Hematopoietic multipotent progenitor cell treated with erythropoietin and hydrocortisone succinate and interleukin-3 and kit ligand, for 15 days (in vitro differentiated cells): ENCODE data around the gene DUSP22.

Experiments
- DNase-seq: peaks from one replicate; pipeline ENCODE4 v3.0.0-alpha.2; 2015; ENCODE audit warnings: low spot score

The DUSP22 gene

DNA sequence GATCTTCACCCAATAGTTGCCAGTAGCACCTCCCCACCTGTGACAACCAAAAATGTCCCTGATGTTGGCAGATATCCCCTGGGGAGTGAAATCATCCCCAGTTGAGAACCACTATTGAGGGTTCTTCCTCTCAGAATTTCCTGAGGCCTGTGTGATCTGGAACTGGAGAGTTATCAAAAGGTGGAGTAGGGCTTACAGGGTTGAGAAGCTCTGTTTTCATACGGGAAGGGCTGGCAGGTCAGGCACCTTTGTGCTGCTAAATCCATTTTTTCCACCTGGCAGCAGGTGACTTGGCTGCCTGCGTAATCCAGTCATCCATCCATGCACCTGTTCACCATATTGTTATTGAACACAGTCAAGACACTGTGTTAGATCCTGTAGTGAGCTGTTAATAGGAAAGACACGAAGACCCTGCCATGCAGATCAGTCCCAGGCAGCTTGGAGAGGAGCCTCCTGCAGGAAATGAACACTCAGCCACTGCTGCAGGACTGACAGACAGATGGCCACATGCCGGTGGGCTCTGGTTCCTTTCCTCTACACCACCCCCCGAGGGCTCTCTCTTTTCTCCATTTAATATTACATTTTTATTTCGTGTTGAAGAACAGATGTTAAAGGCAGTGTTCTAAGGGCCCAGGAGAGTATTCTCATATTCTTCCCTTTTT lies 5.4 kb downstream of the DUSP22 start:
- DNase-seq, result no peak

DNA sequence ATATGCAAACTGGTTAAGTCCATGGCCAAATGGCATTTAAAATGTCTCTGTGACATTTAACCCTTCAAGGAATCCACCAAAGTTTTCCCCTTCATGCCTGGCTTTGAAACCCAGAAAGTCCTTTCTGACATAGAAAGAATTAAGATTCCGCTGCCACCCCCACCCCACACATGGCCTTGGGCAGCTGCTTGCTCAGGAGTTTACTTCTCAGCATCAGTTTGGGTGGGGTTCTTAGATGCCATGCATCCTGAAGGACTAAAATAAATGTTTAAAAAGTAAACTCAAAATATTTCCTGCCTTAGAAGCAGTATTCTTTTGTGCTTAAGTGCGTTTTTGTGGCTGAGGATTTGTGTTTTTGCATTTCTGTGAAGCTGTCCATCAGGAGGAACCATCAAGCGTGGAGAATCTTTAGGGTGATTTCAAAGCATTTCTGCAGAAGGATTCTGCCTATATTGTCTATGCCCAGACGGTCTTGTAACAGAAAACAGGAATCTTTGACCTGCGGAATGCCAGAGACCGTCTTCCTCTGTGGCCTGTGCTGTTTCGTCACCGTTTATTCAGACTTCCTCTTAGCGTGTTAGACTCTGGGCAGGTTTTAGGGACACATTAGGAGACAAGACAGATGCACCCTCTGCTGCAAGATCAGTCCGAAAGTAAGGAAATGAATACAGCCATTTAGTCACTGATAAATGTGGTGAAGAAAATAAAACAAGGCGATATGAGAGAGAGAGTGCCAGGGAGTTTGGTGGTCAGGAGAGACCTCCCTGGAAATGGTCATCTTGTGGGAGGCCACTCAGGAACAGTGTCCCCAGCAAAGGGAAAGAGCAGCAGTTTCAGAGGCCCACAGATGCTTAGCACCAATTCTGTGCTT lies 6.2 kb downstream of the DUSP22 start:
- DNase-seq, result no peak

DNA sequence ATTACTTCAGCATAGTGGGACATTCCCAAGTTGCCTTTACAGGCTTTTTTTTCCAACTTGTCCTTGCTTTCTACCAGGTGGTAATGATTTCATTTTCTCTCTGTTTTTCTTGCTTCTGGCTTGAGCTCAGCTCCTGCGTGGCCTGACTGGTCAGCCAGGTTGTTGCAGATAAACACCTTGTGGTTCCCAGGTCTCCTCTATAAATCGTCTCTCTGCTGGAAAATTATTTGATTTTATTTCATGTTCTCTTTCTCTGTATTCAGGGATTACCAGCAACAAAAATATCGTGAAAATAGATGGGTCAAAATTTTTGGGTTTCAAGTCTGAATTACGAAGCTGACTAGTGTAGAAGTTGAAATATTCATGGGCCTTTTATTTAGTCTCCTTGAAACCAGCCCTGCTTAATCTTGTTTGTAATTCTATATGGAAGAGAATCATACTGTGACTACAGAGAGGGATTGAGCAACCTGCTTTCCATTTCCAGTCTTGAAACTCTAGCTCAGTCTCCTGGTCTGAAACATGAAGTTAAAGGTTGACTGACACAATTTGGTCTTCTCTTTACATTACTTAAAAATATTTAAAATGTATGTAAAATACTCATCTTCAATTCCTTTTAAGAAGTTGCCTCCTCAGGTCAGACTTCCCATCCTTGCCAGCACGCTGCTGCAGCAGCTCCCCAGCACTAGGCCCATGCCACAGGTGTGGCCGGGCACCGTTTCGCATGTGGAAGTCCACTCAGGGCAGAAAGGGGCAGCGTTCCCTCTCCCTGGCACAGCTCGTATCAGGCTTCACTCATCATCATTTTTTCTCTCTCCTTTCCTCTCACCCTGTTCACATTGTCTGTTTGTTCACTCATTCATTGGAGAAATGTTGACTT lies 7.1 kb downstream of the DUSP22 start:
- no peak for DNase-seq

DNA sequence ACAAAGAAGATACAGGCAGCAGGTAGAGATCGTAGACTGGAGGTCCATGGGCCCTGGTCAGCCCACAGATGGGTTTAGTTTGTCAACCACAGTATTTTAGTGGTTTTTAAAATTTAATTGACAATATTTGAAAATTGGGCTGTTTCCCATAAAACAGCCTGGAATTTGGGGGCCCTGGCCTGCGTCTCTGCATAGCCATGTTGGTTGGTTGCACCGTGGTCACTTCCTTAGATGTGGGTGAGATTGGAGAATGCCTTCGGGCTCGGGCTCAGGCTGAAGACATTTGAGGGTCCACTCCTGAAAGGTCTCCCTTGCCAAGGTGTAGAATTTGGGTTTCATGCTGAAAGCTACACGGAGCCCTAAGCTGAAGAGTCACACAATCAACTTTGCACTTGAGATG lies 7.7 kb downstream of the DUSP22 start:
- DNase-seq, result no peak

DNA sequence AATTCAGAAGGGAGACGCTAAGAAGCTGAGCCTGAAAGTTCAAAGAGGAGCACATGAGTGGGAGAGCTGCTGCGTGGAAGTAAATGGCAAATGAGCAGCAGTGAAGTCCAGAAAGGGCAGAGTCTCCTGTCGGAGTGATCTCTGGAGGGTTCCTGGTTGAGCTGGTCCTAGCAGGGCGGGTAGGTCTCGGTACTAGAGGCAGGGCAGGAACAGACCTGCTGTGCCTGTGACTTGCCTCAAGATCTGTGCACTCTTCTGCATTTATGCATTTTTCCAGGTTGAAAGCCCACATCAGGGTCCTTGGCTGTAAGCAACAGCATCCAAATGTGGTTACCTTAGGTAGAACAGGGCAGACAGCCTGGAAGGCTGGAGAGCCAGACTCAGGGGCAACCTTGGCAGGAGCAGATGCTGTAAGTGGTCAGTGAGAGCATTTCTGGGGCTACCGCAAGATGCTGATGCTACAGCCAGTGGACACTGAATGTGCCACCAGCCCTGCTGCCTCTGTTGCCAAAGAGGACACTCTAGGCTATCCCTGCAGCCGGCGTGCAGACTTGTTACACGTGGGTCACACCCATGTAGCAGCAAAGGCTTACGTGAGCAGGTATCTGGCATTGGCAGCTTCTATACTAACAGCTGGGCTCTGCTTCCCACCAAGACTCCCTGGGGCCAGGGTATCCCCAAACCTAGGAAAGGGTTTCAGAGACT lies 8.4 kb downstream of the DUSP22 start:
- no peak for DNase-seq

DNA sequence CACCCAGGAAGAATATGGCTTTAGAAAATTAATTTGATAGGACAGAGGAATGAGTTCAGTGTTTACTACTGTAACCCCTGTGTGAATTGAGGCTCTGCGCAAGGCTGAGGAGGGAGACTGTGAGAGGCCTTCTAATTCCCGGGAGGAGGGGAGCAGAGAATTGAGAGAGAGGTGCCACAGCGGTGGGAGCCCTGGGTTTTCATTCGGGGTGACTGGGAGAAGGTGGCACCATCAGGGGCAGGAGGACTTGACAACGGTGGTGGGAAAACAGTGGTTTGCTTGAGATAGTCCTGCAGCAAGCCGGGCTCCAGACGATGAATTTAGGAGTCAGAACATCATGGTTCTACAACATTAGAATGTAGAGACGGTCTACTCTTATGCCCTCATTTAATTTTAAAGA lies 9.2 kb downstream of the DUSP22 start:
- no peak for DNase-seq

DNA sequence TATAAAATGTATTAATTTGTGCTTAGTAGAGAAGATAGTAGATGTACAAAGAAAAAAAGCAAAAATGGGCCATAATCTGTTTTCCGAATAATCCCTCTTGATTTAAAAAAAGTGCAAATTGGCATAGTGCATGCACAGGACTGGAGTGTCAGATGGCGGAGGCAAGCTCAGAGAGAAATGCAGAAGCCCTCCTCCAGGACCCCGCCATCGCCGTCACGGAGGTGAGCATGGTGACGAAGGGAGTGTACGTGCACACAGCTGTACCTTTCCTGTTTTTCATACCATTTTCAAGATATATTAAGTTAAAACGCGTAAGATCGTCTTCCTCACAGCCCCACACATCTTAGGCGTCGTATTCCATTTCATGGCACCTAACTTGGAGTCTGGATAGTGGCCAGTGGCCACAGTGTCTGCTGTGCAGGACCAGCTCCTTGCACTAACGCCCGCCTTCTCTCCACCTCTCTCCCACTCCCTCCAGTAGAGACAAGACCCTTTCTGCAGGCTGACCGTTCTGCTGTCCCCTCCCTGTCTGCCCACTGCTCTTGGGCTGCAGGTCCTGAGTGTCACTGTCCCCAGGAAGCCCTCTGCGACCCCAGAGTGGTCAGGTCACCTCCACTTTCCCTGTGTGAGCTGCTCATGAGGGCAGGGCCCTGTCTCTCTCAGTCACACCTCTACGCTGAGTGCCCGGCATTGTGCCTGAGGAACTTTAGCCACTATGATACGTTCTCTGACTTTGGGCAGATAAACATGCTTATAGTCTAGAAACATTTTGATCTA lies 9.8 kb downstream of the DUSP22 start:
- no peak for DNase-seq

DNA sequence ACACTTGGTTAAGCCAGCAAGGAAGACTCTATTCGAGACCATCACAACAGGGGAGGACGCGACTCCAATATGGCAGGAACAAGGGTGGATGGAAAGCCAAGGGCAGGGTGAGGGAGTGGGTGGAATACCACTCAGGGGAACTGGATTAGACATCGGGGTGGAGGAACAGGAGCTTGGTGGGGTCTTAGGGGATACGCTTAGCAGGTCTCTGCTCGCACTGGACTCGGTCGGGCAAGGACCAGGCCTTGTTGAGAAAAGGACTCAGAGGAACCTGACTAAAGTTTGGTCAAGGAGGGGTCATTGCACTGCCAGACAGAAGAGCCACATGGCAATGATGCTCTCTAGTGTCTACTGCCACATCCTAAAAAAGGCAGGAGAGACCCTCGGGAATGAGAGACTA lies 10.5 kb downstream of the DUSP22 start:
- DNase-seq, result no peak

DNA sequence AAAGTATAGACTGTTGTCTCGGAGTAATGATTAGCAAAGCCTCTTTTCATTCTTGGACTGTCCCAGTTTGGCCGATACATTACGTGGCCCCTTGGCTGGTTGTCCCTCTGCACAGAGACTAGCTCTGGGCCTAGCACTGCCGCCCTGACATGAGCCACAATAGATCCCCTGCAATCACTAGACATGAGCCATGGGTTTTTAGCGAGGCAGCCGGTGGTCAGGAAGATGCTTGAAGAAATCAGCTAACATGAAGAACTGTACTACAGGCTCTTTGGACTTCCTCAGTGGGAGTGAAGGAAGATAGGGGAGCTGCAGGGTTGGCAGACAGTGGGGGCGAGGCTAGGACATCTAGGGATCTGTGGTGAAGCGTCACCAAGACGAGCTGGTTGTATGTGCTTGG lies 11.0 kb downstream of the DUSP22 start:
- DNase-seq, result no peak

DNA sequence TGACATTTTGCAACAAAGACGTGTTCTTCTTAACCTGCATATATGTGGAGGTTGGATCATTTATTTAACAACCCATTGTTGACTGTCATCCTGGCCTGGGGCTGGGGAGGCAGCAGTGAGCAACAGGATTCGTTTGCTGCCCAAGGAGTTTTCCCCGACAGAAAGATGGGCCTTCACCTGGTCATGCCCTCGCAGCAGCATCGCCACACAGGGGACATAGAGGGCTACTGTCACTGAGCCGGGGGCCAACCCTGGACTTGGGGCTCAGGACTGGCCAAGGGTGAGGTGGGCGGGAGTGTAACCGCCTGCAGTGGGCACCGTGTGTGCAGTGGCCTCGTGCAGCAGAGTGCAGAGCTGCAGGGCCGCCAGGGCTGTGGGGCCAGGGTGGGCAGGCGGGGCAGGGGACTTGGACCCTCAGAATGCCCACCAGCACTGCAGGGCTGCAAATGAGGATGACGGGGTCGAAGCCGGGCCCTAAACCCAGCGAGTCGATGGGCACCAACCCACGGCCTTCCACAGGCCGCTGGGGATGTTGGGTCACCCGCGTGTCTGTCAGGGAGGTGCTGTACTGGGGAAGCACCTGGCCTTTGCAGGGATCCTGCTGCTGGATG lies 11.8 kb downstream of the DUSP22 start:
- no peak for DNase-seq

DNA sequence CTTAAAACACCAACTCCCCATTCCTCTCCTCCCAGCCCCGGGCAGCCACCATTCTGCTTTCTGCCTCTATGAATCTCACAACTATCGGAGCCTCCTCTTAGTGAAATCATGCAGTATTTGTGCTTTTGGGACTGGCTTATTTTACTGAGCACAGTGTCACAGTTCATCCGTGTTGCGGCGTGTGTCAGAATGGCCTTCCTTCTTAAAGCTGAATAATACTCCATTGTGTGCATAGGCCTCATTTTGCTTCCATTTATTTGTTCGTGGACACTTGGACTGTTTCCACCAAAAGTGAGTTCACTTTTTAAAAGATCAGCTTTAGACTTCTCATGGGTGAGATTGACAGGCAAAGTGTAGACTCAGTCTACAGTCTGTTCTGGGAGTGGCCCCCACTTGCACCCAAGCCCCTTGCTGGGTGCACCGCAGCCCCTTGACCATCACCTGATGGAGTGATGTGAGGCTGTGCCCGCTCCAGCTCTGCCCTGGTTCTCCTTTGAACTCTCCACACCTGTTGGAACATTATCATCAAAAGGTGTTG lies 12.6 kb downstream of the DUSP22 start:
- no peak for DNase-seq

DNA sequence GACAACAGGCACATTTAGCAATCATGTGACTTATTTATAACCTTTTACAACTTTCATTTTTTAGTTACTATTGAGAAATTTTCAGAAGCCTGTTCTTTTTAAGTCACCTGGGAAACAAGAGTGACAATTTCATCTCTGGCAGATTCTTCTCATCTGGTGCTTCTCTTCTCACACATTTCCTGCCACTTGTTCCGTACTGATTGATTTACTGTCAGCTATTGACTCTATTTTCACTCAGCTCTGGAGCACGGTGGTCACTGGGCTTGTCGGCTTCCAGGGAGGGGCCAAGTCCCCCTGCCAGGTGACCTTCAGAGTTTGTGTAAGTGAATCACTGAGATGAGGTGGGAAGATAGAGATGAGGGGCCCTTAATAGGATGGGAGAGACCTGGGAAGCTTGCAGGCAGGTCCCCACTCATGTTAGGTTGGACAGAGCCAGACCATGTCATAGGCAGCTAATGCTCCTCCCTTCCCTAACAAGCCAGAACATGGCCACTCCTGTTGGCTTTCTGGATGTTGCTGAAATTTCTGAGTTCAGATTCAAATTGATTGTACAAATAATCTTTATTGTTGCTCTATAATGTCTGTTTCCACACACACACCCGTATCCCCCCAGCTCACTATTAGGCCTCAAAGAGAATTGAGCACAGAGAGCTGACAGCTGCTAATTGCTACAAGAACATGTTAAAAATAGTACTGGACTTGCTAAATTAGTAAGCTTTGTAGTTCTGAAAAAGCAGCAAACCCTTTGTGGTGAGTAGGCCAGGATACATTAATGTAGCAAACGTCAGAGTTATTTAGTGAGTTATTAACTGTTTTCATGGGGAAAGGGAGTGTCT lies 13.3 kb downstream of the DUSP22 start:
- no peak for DNase-seq

DNA sequence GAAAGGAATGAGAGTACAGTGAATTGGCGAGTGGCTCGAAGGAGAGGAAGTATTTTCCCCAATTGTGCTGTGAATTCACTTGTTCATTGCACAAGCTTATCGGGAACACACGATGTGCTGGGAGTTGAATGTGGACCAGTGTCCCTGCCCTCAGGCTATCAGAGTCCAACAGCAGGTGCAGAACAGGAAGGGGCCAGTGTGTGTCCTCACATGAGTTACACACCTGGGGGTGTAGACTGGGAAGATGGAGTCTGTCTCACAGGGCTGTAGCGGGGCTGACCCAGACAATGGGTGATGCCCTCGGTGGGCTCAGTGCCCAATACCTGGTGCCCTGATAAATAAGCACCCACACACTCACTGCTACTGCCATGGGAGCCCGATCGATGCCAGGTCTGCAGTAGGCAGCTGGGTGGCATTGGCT lies 14.4 kb downstream of the DUSP22 start:
- no peak for DNase-seq

DNA sequence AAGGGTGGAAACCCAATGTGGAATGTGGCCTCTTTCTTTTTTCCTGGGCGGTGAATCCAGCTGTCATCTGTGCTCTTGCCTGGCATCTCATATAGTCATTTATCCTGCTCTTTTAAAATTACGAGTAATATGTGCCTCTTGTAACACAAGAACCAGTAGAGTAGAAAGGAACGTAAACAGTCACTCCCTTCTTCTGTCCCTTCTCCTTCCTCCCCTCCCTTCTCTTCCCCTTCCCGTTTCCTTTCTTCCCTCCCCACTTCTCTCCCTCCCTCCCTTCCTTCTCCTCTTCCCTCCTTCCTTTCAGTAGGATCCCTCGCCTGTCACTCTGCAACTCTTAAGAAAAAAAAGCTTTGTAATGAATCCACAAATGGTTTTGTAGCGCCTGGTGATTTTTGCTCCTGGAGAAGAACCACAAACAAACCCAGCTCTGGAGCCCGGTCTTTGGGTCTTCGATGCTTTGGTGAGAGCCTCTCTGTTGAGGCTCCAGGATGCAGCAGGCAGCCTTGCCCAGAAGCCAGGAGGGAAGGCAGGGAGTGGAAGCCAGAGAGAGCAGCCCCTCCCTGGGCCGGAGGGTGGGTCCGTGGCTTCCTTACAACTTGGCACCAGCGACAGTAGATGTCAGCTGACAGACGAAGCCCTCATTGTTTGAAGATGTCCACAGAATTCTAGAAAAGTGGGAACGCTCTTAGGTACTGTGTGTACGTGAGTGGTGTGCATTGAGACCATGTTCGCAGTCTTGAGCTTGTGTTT lies 15.0 kb downstream of the DUSP22 start:
- no peak for DNase-seq

DNA sequence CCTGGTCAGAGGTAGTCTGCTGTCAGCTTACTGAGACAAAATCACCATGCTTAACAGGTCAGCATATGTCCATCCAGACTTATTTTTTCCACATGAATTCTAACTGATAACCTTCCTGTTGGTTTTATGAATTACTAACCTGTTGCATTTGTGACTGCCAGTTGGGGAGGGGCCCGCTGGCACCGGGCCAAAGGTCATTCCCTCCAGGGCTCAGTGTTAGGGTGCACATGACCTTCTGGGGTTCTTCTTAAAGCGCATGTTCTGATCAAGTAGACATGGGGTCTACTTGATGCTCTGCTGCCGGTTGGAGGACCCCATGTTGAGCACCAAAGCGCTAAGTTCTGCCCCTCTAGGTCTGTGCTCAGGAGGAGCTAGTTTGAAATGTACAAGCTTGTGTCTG lies 15.6 kb downstream of the DUSP22 start:
- no peak for DNase-seq

DNA sequence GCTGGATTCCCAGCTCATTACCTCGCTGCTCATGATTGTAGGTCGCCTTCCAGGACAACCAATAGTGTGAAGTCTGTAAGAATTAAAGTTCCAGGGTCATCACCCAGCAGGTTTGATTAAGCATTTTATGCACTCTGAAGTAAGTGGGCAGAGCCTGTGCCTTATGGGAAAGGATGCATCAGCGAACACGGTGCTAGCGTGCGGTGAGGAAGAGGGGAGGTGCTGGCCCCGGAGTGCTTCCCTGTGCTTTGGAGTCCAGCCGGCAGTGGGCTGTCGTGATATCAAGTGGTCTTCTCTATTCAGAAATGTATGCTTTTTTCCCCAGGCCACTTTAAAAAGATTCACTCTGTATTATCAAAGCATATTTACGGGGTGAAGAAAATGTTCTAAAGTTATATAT lies 16.0 kb downstream of the DUSP22 start:
- no peak for DNase-seq

DNA sequence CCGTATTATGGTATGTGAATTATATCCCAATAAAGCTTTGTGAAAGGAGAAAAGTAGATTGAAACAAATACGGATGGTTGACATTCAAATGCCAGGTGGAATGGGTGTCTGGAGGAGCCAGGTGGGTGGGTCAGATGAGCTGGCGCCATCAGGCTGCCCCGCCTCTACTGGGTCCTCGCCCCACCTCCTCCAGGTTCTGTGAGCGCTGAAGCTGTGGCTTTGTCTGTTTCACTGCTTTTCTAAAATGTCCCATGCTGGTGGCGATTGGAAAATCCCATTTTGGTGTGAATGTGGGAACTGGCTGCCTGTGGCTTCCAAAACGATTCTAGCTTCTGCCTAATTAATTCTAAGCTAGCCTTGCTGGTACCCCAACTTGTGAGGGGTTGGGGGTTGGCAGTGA lies 16.5 kb downstream of the DUSP22 start:
- no peak for DNase-seq

DNA sequence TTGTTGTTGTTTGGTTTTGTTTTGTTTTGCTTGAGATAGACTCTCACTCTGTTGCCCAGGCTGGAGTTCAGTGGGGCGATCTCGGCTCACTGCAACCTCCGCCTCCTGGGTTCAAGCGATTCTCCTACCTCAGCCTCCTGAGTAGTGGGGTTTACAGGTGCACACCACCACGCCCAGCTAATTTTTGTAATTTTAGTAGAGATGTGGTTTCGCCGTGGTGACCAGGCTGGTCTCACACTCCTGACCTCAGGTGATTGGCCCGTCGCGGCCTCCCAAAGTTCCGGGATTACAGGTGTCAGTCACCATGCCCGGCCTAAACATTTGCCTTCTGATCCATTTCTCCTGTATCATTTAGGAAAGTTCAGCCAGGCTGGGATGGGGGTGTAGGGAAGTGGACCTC lies 17.7 kb downstream of the DUSP22 start:
- no peak for DNase-seq

DNA sequence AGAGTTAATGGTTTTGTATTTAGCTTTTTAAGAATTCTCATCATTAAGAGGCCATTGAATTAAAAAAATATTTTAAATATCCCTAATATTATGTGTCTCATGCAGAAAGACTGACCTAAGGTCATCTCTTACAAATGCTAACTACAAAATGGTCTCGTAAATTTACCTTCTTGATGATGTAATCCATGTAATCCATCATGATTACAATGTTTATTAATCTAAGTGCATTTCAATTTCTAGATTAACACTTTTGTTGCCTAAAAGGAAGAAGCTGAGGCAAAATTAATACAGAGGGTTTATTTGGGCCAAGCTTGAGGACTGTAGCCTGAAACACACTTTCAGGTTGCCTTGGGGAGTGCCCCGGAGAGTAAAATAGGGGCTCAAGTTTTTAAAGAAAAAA lies 18.4 kb downstream of the DUSP22 start:
- DNase-seq, result no peak
